Measurements from ENCODE around the gene GZMM.
A peak's percentile ranks its signal among the peaks of the same experiment; 100 is the strongest.

GZMM gene

GRCh38 chr19:567296-567900, 23.5 kb downstream of the GZMM start:
- no peak for DNase-seq

GRCh38 chr19:570251-570686, 26.4 kb downstream of the GZMM start:
- DNase-seq = no peak

- DNase-seq = peak; percentile 67
Observed at GRCh38 chr19:570937-571565, 27.2 kb downstream of the GZMM start.

- peak; percentile 50 for DNase-seq
Observed at GRCh38 chr19:571566-571974, 27.7 kb downstream of the GZMM start.

GRCh38 chr19:572140-572742, 28.4 kb downstream of the GZMM start, which contains the start of gene BSG:
TSS of gene BSG (plus strand) at chr19:572596. CDS start at chr19:572635, 39 bp downstream.
- peak; percentile 96 for DNase-seq

GRCh38 chr19:572743-573518, 29.1 kb downstream of the GZMM start:
- DNase-seq = no peak

- no peak for DNase-seq
Observed at GRCh38 chr19:573519-573825, 29.6 kb downstream of the GZMM start.

GRCh38 chr19:574658-575526, 31.0 kb downstream of the GZMM start:
- no peak for DNase-seq

GRCh38 chr19:575527-576506, 32.0 kb downstream of the GZMM start:
- no peak for DNase-seq

GRCh38 chr19:576768-577438, 33.0 kb downstream of the GZMM start:
- DNase-seq = no peak

- no peak for DNase-seq
Observed at GRCh38 chr19:577439-578392, 33.9 kb downstream of the GZMM start.

GRCh38 chr19:579111-579841, 35.4 kb downstream of the GZMM start:
- DNase-seq = no peak

- DNase-seq = no peak
Observed at GRCh38 chr19:579842-580155, 35.9 kb downstream of the GZMM start.

GRCh38 chr19:580274-580835, 36.5 kb downstream of the GZMM start:
- DNase-seq = no peak

- no peak for DNase-seq
Observed at GRCh38 chr19:581399-582111, 37.7 kb downstream of the GZMM start.

- DNase-seq = no peak
Observed at GRCh38 chr19:582497-583197, 38.8 kb downstream of the GZMM start.

- no peak for DNase-seq
Observed at GRCh38 chr19:583198-583967, 39.5 kb downstream of the GZMM start.

All from NCI-H446 treated with DMSO at 0.1 percent for 48 hours (cell line).